ENCODE results near the gene NRG4. TPM values are rescaled to one million over a fixed set of nuclear protein-coding genes. Genes with fewer than 3 reads are reported as not detected.

Gene NRG4
- not detected in 2 replicates for total RNA-seq (2014; rRNA removed; shearing (Covaris generic))

GRCh38 chr15:76011627-76012551 is at the start of gene NRG4:
Gene NRG4 (minus strand): TSS chr15:76012424. CDS start chr15:76011230, 1,194 bp downstream.

GRCh38 chr15:76059320-76060117 is 47.3 kb upstream of the NRG4 start, which contains the start of gene TMEM266:
Gene TMEM266 (plus strand): TSS chr15:76059985. CDS start chr15:76134264, 74,279 bp downstream.

GRCh38 chr15:75903331-75904239 is 108.6 kb downstream of the NRG4 start, which contains the start of gene FBXO22:
Gene FBXO22 (plus strand): TSS chr15:75903878. CDS start chr15:75903964, 86 bp downstream.

Small RNA genes lying within 50 kb of the gene (small RNA-seq; reads per million reads assigned to genes)
- gene RN7SL510P = not detected

Other genes starting within 250 kb of the NRG4 start
- 18.0 and 22.7 TPM in 2 replicates for gene UBE2Q2, start 169.0 kb downstream of the NRG4 start, total RNA-seq (2014; rRNA removed; shearing (Covaris generic))
- 70.1 and 77.3 TPM in 2 replicates for gene FBXO22, start 108.5 kb downstream of the NRG4 start, total RNA-seq (2014; rRNA removed; shearing (Covaris generic))
- gene TMEM266, start 47.6 kb upstream of the NRG4 start, total RNA-seq (2014; rRNA removed; shearing (Covaris generic)) = 0.30 TPM in 1 of 2 replicates, not detected in the other

All from A375 (cell line).